ENCODE results near the gene RNF8.
"Not testable (repeated sequence)": the region's sequence is repeated elsewhere in the genome, so short reads cannot be mapped to it uniquely, and the experiment has no call there.

The RNF8 gene

DNA sequence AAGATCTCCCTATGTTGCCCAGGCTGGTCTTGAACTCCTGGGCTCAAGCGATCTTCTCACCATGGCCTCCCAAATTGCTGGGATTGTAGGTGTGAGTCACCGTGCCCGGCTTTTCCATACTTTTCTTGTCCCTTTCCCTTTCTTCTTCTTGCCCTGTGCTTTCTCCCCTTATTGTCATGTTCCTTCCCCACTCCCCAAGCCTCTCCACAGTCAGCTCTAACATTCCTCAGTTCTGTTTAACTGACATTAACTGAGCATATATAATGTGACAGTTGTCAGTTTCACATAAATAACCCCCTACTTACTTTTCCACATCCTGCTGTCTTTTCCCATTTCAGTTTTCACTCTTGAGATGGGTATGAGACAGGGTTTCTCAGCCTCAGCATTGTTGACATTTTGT lies 9.5 kb upstream of the RNF8 start:
- Histone ChIP-seq H3K4me3 (ENCODE audit: low read depth in 1 of 2, low read length in 2 of 2) (no peak overlapping the region), H3K4me1 (ENCODE audit: control insufficient read depth in 1 of 2, insufficient read depth in 2 of 2, low read length in 2 of 2) (no peaks in the 10 kb centered on the region), H3K27ac (ENCODE audit: low read length) (no peak overlapping the region), H3K9me3 (ENCODE audit: control insufficient read depth in 1 of 2, low read length in 2 of 2) (no peaks in the 10 kb centered on the region), H3K27me3 (ENCODE audit: low read depth, low read length) (no peaks in the 10 kb centered on the region), H3K36me3 (ENCODE audit: control insufficient read depth in 1 of 2, insufficient read depth in 2 of 2, low read length in 2 of 2) (no peaks in the 10 kb centered on the region)

DNA sequence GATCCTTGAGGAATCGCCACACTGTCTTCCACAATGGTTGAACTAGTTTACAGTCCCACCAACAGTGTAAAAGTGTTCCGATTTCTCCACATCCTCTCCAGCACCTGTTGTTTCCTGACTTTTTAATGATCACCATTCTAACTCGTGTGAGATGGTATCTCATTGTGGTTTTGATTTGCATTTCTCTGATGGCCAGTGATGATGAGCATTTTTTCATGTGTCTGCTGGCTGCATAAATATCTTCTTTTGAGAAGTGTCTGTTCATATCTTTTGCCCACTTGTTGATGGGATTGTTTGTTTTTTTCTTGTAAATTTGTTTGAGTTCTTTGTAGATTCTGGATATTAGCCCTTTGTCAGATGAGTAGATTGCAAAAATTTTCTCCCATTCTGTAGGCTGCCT lies 8.0 kb upstream of the RNF8 start:
- H3K27ac ChIP-seq (ENCODE audit: low read length): not testable (repeated sequence)

DNA sequence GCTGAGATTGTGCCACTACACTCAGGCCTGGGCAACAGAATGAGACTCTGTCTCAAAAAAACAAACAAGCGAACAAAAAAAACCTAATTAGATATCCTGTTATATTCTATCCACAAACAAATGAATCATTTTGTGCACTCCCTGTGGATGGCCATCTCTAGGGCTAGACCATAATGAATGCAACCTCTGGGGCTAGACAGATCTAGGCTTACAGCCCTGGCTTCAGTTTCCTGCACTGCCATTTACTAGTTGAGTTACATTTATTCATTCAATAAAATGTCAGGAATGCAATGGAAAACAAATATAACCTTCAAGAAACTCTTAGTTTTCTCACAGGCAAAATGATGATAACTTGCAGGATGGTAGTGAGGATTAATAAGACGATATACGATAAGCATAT lies 6.6 kb upstream of the RNF8 start:
- no peaks in the 10 kb centered on the region for H3K36me3 ChIP-seq (ENCODE audit: control insufficient read depth in 1 of 2, insufficient read depth in 2 of 2, low read length in 2 of 2)
- no peaks in the 10 kb centered on the region for H3K9me3 ChIP-seq (ENCODE audit: control insufficient read depth in 1 of 2, low read length in 2 of 2)
- H3K27ac ChIP-seq (ENCODE audit: low read length): no peak overlapping the region
- no peak overlapping the region for H3K4me3 ChIP-seq (ENCODE audit: low read depth in 1 of 2, low read length in 2 of 2)
- H3K4me1 ChIP-seq (ENCODE audit: control insufficient read depth in 1 of 2, insufficient read depth in 2 of 2, low read length in 2 of 2): no peaks in the 10 kb centered on the region
- no peaks in the 10 kb centered on the region for H3K27me3 ChIP-seq (ENCODE audit: low read depth, low read length)

More for the DNA sequence above, 8.0 kb upstream of the RNF8 start:
- H3K36me3 ChIP-seq (ENCODE audit: control insufficient read depth in 1 of 2, insufficient read depth in 2 of 2, low read length in 2 of 2); H3K4me1 ChIP-seq (ENCODE audit: control insufficient read depth in 1 of 2, insufficient read depth in 2 of 2, low read length in 2 of 2); H3K27me3 ChIP-seq (ENCODE audit: low read depth, low read length); H3K9me3 ChIP-seq (ENCODE audit: control insufficient read depth in 1 of 2, low read length in 2 of 2); H3K4me3 ChIP-seq (ENCODE audit: low read depth in 1 of 2, low read length in 2 of 2): not testable (repeated sequence)

DNA sequence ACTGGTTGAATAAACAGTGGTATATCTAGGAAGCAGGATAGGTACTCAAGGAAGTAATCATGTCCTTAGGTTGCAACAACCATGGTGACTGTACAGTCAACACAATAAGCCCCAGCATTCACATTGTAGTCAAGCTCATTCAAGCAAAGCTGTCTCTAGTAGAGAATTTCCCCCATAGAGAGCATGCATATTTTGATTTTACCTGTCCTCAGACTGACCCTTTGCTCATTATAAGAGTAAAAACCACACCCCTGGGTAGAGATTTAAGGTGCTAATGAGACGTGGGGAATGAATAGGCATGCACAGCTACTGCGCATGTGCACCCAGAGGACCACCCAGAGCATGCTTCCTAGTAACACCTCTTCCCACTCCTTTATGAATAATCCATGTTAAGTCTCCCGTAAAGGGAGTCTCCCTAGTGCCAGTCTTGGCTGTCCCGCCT lies 6.1 kb upstream of the RNF8 start:
- Histone ChIP-seq H3K4me3 (ENCODE audit: low read depth in 1 of 2, low read length in 2 of 2) (no peak overlapping the region), H3K27me3 (ENCODE audit: low read depth, low read length) (no peaks in the 10 kb centered on the region), H3K4me1 (ENCODE audit: control insufficient read depth in 1 of 2, insufficient read depth in 2 of 2, low read length in 2 of 2) (no peaks in the 10 kb centered on the region), H3K27ac (ENCODE audit: low read length) (no peak overlapping the region), H3K36me3 (ENCODE audit: control insufficient read depth in 1 of 2, insufficient read depth in 2 of 2, low read length in 2 of 2) (no peaks in the 10 kb centered on the region), H3K9me3 (ENCODE audit: control insufficient read depth in 1 of 2, low read length in 2 of 2) (no peaks in the 10 kb centered on the region)

DNA sequence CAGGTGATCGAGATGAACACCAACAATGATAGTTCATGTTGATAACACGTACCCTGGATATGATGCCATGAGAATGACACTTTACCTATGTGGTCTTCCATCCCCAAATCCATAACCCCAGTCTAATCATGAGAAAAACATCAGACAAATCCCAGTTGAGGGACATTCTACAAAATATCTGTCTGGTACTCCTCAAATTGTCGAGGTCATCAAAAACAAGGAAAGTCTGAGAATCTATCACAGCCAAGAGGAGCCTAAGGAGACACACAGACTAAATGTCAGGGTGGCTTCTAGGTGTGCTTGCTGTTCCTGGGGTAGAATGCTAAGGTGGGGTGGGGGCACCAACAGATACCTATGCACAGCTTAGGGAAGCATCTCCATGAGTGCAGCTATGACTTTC lies 2.8 kb upstream of the RNF8 start:
- Histone ChIP-seq H3K4me1 (ENCODE audit: control insufficient read depth in 1 of 2, insufficient read depth in 2 of 2, low read length in 2 of 2) (peaks cover 0 to 10% of the 10 kb centered on the region in 2 donors), H3K36me3 (ENCODE audit: control insufficient read depth in 1 of 2, insufficient read depth in 2 of 2, low read length in 2 of 2) (no peaks in the 10 kb centered on the region), H3K9me3 (ENCODE audit: control insufficient read depth in 1 of 2, low read length in 2 of 2) (no peaks in the 10 kb centered on the region), H3K27me3 (ENCODE audit: low read depth, low read length) (no peaks in the 10 kb centered on the region), H3K27ac (ENCODE audit: low read length) (no peak overlapping the region), H3K4me3 (ENCODE audit: low read depth in 1 of 2, low read length in 2 of 2) (no peak overlapping the region)

DNA sequence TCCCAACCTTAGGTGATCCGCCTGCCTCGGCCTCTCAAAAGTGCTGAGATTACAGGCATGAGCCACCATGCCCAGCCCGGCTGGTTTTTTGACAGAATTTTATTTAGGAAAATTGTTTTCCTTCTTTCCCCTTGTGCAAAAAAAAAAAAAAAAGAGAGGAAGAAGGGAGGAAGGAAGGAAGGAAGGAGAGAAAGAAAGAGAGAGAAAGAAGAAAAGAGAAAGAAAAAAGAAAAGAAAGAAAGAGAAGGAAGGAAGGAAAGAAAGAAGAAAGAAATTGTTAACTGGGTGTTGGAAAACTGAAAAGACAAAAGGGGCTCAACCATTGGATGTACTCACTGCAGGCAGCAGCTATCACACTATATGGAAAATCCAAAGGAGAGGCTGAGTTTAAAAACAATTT lies 1.4 kb upstream of the RNF8 start:
- H3K27ac ChIP-seq (ENCODE audit: low read length): no peak overlapping the region
- H3K9me3 ChIP-seq (ENCODE audit: control insufficient read depth in 1 of 2, low read length in 2 of 2): no peaks in the 10 kb centered on the region
- peaks cover 0 to 12% of the 10 kb centered on the region in 2 donors for H3K4me1 ChIP-seq (ENCODE audit: control insufficient read depth in 1 of 2, insufficient read depth in 2 of 2, low read length in 2 of 2)
- no peaks in the 10 kb centered on the region for H3K27me3 ChIP-seq (ENCODE audit: low read depth, low read length)
- H3K4me3 ChIP-seq (ENCODE audit: low read depth in 1 of 2, low read length in 2 of 2): no peak overlapping the region
- H3K36me3 ChIP-seq (ENCODE audit: control insufficient read depth in 1 of 2, insufficient read depth in 2 of 2, low read length in 2 of 2): no peaks in the 10 kb centered on the region

DNA sequence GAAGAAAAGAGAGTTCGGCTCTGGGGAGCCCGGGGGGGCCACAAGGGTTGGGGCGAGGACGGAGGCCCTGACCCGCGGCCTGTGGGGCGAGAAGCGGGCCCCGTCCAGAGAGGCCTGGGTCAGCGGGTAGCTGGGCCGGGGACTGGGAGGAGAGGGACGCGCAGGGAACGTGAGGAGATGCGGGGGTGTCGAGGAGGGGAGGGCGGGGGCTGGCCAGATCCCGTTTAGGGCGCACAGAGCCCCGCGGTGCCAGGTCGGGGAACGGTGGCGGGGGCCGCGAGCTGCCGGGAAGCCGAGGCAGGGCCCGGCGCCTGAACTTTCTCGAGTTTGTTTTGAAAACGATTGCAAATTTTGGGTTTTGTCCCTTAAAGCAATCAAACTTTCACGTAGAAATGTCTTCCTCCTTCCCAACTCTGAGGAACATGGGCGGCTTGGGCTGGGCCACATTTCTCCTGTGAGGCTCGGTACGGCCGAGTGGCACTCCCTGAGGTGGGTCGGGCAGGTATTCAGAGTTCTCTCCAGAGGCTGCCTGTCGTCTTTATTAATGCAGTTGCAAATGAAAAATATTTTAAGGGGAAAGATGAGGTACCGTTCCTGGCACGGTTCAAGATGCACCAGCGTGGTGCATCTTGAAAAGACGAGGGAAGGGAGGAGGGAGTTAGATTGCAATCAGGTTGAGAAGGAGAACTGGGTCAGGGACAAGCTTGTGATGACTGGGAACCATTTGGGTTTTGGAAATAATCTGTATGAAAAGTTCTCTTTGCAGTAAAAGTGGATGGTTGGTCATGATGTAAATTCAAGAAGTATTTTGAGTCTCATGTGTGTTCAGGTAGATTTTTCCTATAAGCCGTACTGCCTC lies 972 bp downstream of the RNF8 start:
- no peaks in the 10 kb centered on the region for H3K27me3 ChIP-seq (ENCODE audit: low read depth, low read length)
- peak overlapping the region; percentile 84 to 99 for H3K4me3 ChIP-seq (ENCODE audit: low read depth in 1 of 2, low read length in 2 of 2)
- H3K27ac ChIP-seq (ENCODE audit: low read length): peak overlapping the region; percentile 54
- peaks cover 0 to 12% of the 10 kb centered on the region in 2 donors for H3K4me1 ChIP-seq (ENCODE audit: control insufficient read depth in 1 of 2, insufficient read depth in 2 of 2, low read length in 2 of 2)
- H3K36me3 ChIP-seq (ENCODE audit: control insufficient read depth in 1 of 2, insufficient read depth in 2 of 2, low read length in 2 of 2): no peaks in the 10 kb centered on the region
- H3K9me3 ChIP-seq (ENCODE audit: control insufficient read depth in 1 of 2, low read length in 2 of 2): no peaks in the 10 kb centered on the region

DNA sequence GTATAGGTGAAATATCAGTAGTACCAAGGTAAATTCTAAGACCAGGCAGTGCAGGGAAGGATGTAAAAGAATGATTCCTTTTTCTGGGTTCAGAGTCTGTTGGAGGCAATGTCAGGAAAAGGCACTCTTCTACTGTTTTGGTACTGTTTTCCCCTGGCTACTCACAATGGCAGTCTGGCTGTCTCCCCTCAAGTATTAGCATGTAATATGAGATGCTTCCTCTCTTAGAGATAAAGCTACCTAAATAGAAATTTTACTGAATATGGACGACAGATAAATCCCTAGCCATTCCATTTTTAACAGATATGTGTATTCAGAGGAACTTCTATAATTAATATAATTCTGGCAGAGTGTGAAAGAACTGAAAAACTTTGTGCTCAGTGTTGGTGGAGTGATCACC lies 3.5 kb downstream of the RNF8 start:
- Histone ChIP-seq H3K36me3 (ENCODE audit: control insufficient read depth in 1 of 2, insufficient read depth in 2 of 2, low read length in 2 of 2) (peaks cover 15% of the 10 kb centered on the region in 2 donors), H3K4me3 (ENCODE audit: low read depth in 1 of 2, low read length in 2 of 2) (no peak overlapping the region), H3K9me3 (ENCODE audit: control insufficient read depth in 1 of 2, low read length in 2 of 2) (no peaks in the 10 kb centered on the region), H3K27me3 (ENCODE audit: low read depth, low read length) (no peaks in the 10 kb centered on the region), H3K4me1 (ENCODE audit: control insufficient read depth in 1 of 2, insufficient read depth in 2 of 2, low read length in 2 of 2) (peaks cover 0 to 12% of the 10 kb centered on the region in 2 donors), H3K27ac (ENCODE audit: low read length) (no peak overlapping the region)

DNA sequence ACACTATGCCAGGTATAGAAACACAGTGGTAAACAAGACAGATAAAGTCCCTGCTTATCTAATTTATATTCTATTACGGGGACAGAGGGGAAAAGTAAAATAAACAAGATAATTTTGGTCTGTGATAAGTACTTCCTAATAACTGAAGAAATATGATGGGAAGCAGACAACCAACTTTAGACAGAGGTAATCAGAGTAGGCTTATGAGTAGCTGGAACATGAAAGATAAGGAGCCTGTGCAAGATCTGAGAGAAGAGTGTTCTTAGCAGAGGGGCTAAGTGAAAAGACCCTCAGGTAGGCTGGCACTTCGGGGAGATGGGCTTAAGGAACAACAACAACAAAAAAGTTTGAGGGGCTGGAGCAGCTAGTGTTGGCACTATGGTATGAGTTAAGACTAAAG lies 4.1 kb downstream of the RNF8 start:
- peaks cover 0 to 12% of the 10 kb centered on the region in 2 donors for H3K4me1 ChIP-seq (ENCODE audit: control insufficient read depth in 1 of 2, insufficient read depth in 2 of 2, low read length in 2 of 2)
- no peak overlapping the region for H3K27ac ChIP-seq (ENCODE audit: low read length)
- no peaks in the 10 kb centered on the region for H3K9me3 ChIP-seq (ENCODE audit: control insufficient read depth in 1 of 2, low read length in 2 of 2)
- no peaks in the 10 kb centered on the region for H3K27me3 ChIP-seq (ENCODE audit: low read depth, low read length)
- peaks cover 15 to 16% of the 10 kb centered on the region in 2 donors for H3K36me3 ChIP-seq (ENCODE audit: control insufficient read depth in 1 of 2, insufficient read depth in 2 of 2, low read length in 2 of 2)
- H3K4me3 ChIP-seq (ENCODE audit: low read depth in 1 of 2, low read length in 2 of 2): no peak overlapping the region

DNA sequence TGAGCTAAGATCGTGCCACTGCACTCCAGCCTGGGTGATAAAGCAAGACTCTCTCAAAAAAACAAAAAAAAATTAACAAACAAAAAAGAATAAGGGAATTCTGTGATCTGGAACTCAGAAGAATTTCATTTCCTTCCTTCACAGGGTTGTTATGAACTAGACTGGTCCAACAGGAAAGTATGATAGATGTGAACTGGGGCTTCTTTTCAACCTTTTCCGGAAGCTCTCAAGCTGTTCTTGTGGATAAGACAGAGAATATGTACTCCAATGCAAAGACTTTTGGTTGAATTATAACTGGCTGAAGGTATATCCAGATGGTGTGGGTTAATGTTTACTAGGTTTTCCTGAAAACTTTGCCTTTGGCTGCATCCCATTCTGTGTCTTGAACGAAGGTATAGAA lies 5.3 kb downstream of the RNF8 start:
- no peaks in the 10 kb centered on the region for H3K9me3 ChIP-seq (ENCODE audit: control insufficient read depth in 1 of 2, low read length in 2 of 2)
- H3K27ac ChIP-seq (ENCODE audit: low read length): no peak overlapping the region
- no peak overlapping the region for H3K4me3 ChIP-seq (ENCODE audit: low read depth in 1 of 2, low read length in 2 of 2)

DNA sequence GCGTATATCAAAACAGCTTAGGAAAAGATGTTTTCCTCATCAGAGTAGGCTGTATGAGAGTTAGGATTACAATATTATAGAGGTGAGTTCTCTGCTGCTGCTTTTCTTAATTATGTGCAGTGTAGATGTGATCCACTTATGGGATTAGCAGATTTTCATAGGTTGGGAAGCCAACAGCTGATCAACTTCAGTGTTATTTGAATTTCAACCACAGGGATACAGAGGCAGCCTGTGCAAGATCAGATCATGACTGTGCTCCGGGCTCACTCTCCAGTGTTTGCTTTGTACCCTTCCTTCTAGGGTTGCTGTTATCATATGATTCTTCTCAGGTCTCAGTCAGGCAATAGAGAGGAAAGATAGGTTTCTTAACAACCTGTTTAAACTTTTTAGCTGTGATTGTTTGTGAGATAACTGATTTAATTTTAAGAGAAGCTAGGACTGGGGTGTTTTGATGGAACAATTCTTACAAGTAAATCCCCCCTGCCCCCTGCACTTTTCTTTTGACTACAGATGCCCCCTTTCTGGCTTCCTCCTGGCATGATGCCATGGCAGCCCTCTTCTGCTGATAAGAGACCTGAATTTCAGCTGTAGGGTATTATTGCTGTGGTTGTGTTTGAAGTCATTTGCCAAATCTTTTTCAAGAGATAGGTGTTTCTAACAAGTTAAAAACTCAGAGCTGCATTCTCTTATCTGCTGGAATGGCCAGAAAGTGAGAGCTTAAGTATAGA lies 8.5 kb downstream of the RNF8 start:
- no peak overlapping the region for H3K4me3 ChIP-seq (ENCODE audit: low read depth in 1 of 2, low read length in 2 of 2)
- no peaks in the 10 kb centered on the region for H3K27me3 ChIP-seq (ENCODE audit: low read depth, low read length)
- H3K36me3 ChIP-seq (ENCODE audit: control insufficient read depth in 1 of 2, insufficient read depth in 2 of 2, low read length in 2 of 2): peaks cover 15 to 18% of the 10 kb centered on the region in 2 donors
- H3K4me1 ChIP-seq (ENCODE audit: control insufficient read depth in 1 of 2, insufficient read depth in 2 of 2, low read length in 2 of 2): no peaks in the 10 kb centered on the region
- no peaks in the 10 kb centered on the region for H3K9me3 ChIP-seq (ENCODE audit: control insufficient read depth in 1 of 2, low read length in 2 of 2)
- H3K27ac ChIP-seq (ENCODE audit: low read length): no peak overlapping the region

More for the DNA sequence above, 5.3 kb downstream of the RNF8 start:
- H3K36me3 ChIP-seq (ENCODE audit: control insufficient read depth in 1 of 2, insufficient read depth in 2 of 2, low read length in 2 of 2): peaks cover 15 to 18% of the 10 kb centered on the region in 2 donors
- H3K27me3 ChIP-seq (ENCODE audit: low read depth, low read length): no peaks in the 10 kb centered on the region
- H3K4me1 ChIP-seq (ENCODE audit: control insufficient read depth in 1 of 2, insufficient read depth in 2 of 2, low read length in 2 of 2): peaks cover 0 to 12% of the 10 kb centered on the region in 2 donors

Measured in muscle layer of duodenum (tissue), 2 donors.